Panc1 (cell line): ENCODE data around the gene PDE11A. TPM values are rescaled to one million over a fixed set of nuclear protein-coding genes. Genes with fewer than 3 reads are reported as not detected.

Source experiments
- ATAC-seq: fragments of 200-7000 bp; cut with Tn5 transposase; 2 replicates; pipeline ENCODE4 v1.9.1; 2020; ENCODE audit warnings: mild to moderate bottlenecking, moderate library complexity
- BruUV-seq: library from RNA; stranded (reverse); fragments of 400-500 nt; replicated peaks from 2 replicates; lab custom pipeline; 2021; lab: Mats Ljungman, UMichigan
- CTCF ChIA-PET: fragments of 300-600 bp; sonication (Branson Sonifier 250); formaldehyde crosslinking; loops from one replicate; lab custom pipeline; 2022; ENCODE audit warnings: antibody characterized with exemption; lab: Charles Lee
- POLR2A ChIA-PET: fragments of 300-600 bp; sonication (Branson Sonifier 250); formaldehyde crosslinking; loops from one replicate; lab custom pipeline; 2022; ENCODE audit warnings: antibody characterized with exemption; lab: Charles Lee
- DNase-seq: peaks from one replicate; pipeline ENCODE4 v3.0.0-alpha.2; 2010; ENCODE audit warnings: low read depth, low spot score
- H3K27ac ChIP-seq: 2 replicates; pipeline ENCODE4 v1.5.1; 2011; ENCODE audit warnings: mild to moderate bottlenecking, low read length, inconsistent platforms
- H3K27me3 ChIP-seq: fragments of 200-500 bp; sonication (Bioruptor generic); 2 replicates; pipeline ENCODE4 v1.6.0; 2014; ENCODE audit warnings: low read length, inconsistent platforms; ENCODE audit not compliant: control insufficient read depth, insufficient read depth
- H3K36me3 ChIP-seq: fragments of 200-500 bp; sonication (Bioruptor generic); 2 replicates; pipeline ENCODE4 v1.5.1; 2014; ENCODE audit warnings: inconsistent platforms, mild to moderate bottlenecking, low read length, moderate library complexity; ENCODE audit not compliant: control insufficient read depth, insufficient read depth
- H3K4me1 ChIP-seq: 2 replicates; pipeline ENCODE4 v1.5.1; 2011; ENCODE audit warnings: inconsistent platforms, mild to moderate bottlenecking, low read length, moderate library complexity; ENCODE audit not compliant: control insufficient read depth, insufficient read depth
- H3K4me3 ChIP-seq, 2 experiments: 2 replicates each; pipeline ENCODE4 v1.5.1; 2011 to 2012; ENCODE audit warnings: low read depth in 2 of 2, low read length in 2 of 2, mild to moderate bottlenecking in 2 of 2, inconsistent platforms in 1 of 2, moderate library complexity in 1 of 2
- H3K9me3 ChIP-seq: fragments of 200-500 bp; sonication (Bioruptor generic); 2 replicates; pipeline ENCODE4 v1.5.1; 2014; ENCODE audit warnings: low read depth, mild to moderate bottlenecking, inconsistent platforms, low read length, moderate library complexity; ENCODE audit not compliant: control insufficient read depth, insufficient read depth
- CTCF ChIP-seq: fragments of 450-650 bp; IDR thresholded peaks from 2 replicates; pipeline ENCODE4 v1.5.1; 2017; ENCODE audit warnings: mild to moderate bottlenecking
- POLR2AphosphoS5 ChIP-seq: IDR thresholded peaks from 2 replicates; pipeline ENCODE4 v1.6.1; 2012; ENCODE audit warnings: mild to moderate bottlenecking, low read depth, low read length, moderate library complexity
- SIN3A ChIP-seq: IDR thresholded peaks from 2 replicates; pipeline ENCODE4 v1.6.1; 2012; ENCODE audit warnings: low read depth, mild to moderate bottlenecking, low read length, moderate library complexity, borderline replicate concordance; ENCODE audit not compliant: insufficient read depth
- TCF7L2 ChIP-seq: IDR thresholded peaks from 2 replicates; pipeline ENCODE4 v1.6.1; 2011; ENCODE audit warnings: mild to moderate bottlenecking, low read depth, low read length, inconsistent platforms
- in situ Hi-C: cut with HindIII; loops from 2 replicates; pipeline ENCODE4 v1.10.0; 2016; ENCODE audit warnings: low sequenced_read_pairs, low pct_unique_long_range_greater_than_20kb
- intact Hi-C: fragments of 100-400 bp; cut with micrococcal nuclease; formaldehyde crosslinking; loops from one replicate; pipeline ENCODE4 v1.10.0; 2022; ENCODE audit not compliant: unreplicated experiment
- total RNA-seq: library from RNA; stranded (reverse); gene quantifications from one replicate; pipeline ENCODE4 v1.2.1, GENCODE V29; 2021; ENCODE audit not compliant: unreplicated experiment
- TF ChIP-seq, protein P1 (sequence below), 2 experiments: IDR thresholded peaks; 2 replicates each; pipeline ENCODE4 v1.6.1; 2011 to 2012; ENCODE audit warnings: low read depth in 2 of 2, control low read depth in 1 of 2, low read length in 1 of 2, mild to moderate bottlenecking in 1 of 2, moderate library complexity in 1 of 2; ENCODE audit not compliant: insufficient read depth in 1 of 2

PDE11A gene
- total RNA-seq, 1 experiment from 2014 or later, result not detected

- no peak for DNase-seq
- POLR2A ChIA-PET, result no interaction called here
- Histone ChIP-seq H3K27me3 (no peaks in the 10 kb centered on the region), H3K9me3 (no peaks in the 10 kb centered on the region), H3K4me3 (no peak overlapping the region), H3K36me3 (no peaks in the 10 kb centered on the region), H3K27ac (no peak overlapping the region), H3K4me1 (no peaks in the 10 kb centered on the region)
- in situ Hi-C loops (no loop called here), intact Hi-C loops (no loop called here)
- TF ChIP-seq POLR2AphosphoS5, result no peak
- TF ChIP-seq SIN3A, result no peak
- TF ChIP-seq, protein P1, sequence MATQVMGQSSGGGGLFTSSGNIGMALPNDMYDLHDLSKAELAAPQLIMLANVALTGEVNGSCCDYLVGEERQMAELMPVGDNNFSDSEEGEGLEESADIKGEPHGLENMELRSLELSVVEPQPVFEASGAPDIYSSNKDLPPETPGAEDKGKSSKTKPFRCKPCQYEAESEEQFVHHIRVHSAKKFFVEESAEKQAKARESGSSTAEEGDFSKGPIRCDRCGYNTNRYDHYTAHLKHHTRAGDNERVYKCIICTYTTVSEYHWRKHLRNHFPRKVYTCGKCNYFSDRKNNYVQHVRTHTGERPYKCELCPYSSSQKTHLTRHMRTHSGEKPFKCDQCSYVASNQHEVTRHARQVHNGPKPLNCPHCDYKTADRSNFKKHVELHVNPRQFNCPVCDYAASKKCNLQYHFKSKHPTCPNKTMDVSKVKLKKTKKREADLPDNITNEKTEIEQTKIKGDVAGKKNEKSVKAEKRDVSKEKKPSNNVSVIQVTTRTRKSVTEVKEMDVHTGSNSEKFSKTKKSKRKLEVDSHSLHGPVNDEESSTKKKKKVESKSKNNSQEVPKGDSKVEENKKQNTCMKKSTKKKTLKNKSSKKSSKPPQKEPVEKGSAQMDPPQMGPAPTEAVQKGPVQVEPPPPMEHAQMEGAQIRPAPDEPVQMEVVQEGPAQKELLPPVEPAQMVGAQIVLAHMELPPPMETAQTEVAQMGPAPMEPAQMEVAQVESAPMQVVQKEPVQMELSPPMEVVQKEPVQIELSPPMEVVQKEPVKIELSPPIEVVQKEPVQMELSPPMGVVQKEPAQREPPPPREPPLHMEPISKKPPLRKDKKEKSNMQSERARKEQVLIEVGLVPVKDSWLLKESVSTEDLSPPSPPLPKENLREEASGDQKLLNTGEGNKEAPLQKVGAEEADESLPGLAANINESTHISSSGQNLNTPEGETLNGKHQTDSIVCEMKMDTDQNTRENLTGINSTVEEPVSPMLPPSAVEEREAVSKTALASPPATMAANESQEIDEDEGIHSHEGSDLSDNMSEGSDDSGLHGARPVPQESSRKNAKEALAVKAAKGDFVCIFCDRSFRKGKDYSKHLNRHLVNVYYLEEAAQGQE (IDR thresholded peaks at IDR 0.05; ENCODE audit: insufficient read depth in 1 of 2, low read depth in 2 of 2, low read length in 1 of 2), result no peak
- TF ChIP-seq CTCF, result no peak
- TF ChIP-seq TCF7L2, result no peak
- ATAC-seq, result no peak
- CTCF ChIA-PET, result no interaction called here
- no TSS peak for BruUV-seq
These were observed 494.1 kb downstream of the PDE11A start for GRCh38 chr2:177578454-177578853.

DNA sequence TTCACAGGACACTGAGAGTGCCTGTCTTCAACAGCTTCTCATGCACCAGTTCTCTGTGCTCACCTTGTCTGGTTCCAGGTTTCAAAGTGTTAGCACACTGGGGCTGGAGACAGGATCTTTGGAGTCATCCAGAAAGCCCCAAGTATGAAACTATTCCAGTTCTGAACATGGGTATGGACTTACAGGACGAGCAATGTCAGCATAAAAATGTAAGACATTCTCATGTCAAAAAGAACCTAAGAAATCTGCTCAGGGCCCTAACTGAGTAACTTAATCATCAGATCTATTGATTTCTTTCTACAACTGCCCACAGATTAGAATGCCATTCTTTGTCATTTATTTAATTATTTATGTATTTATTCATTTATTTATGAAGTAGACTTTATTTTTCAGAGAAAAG is 495.5 kb downstream of the PDE11A start:
- Histone ChIP-seq H3K4me1 (no peaks in the 10 kb centered on the region), H3K27me3 (no peaks in the 10 kb centered on the region), H3K36me3 (no peaks in the 10 kb centered on the region), H3K27ac (no peak overlapping the region), H3K4me3 (no peak overlapping the region), H3K9me3 (no peaks in the 10 kb centered on the region)
- DNase-seq (no peak), ATAC-seq (no peak)
- POLR2A ChIA-PET, result no interaction called here
- no TSS peak for BruUV-seq
- intact Hi-C loops, result no loop called here
- CTCF ChIA-PET, result no interaction called here
- in situ Hi-C loops, result no loop called here
- TF ChIP-seq TCF7L2 (no peak), SIN3A (no peak)
- TF ChIP-seq, protein P1 (IDR thresholded peaks at IDR 0.05; ENCODE audit: insufficient read depth in 1 of 2, low read depth in 2 of 2, low read length in 1 of 2), result no peak
